Adrenal gland (tissue), 5 donors: Measurements from ENCODE around the gene SECISBP2L.

Source experiments
- CTCF ChIP-seq, 6 experiments: fragments of 450-650 bp in 4 of 6; fragments of 200-600 bp in 2 of 6; sonication (generic) in 1 of 6; IDR thresholded peaks; 1 replicate in 5 of 6; 2 replicates in 1 of 6; pipeline versions ENCODE4 v1.5.1 to v1.8.0; 2016 to 2021; ENCODE audit warnings: antibody characterized with exemption in 6 of 6, mild to moderate bottlenecking in 2 of 6, moderate library complexity in 1 of 6
- POLR2A ChIP-seq, 2 donors: fragments of 450-650 bp; IDR thresholded peaks; one replicate each; pipeline ENCODE4 v1.6.1; 2017; ENCODE audit warnings: antibody characterized with exemption in 2 of 2, mild to moderate bottlenecking in 2 of 2, moderate library complexity in 1 of 2
- donor health status: DM: no; HTN: no; CAD: no.

GRCh38 chr15:49066372-49066771 lies 20.1 kb upstream of the SECISBP2L start:
- TF ChIP-seq CTCF (IDR thresholded peaks at IDR 0.05), result no peak
- no peak for TF ChIP-seq POLR2A (IDR thresholded peaks at IDR 0.05)
